ENCODE results near the gene CARNS1.

DNA sequence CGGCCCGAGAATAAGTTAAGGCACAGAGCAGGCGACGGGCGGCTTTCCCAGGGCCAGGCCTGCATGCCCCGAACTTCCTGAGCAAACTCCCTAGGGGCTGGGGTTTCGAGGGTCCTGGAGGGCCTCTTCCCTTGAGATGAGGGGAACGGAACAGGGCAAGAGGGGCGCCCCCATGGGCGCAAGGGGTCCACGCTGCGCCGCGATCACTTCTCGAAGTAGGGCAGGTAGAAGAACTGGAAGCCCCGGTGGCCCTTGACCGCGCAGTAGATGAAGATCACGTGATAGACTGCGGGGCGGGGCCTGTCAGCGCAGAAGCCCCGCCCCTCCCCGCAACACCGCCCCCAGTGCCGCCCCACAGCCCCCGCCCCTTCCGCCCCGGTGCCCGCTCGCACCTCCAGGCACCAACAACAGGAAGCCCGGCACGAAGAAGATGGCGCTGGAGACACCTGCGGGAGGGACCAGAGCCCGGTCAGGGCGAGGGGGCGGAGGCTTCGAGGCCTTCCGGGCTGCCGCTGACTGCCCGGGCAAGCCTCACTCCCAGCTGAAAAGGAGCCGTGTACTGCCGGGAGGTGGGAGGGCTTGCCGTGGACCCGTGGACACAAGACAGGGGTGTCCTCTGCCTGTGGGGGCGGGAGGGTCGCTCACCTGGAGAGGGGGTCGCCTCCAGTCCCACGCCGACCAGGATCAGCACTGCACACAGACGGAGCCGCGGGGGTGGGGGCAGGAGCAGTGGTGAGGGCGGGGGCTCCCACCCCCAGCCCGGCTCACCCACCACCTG is 49.1 kb downstream of the CARNS1 start:
- TF ChIP-seq, protein P1, sequence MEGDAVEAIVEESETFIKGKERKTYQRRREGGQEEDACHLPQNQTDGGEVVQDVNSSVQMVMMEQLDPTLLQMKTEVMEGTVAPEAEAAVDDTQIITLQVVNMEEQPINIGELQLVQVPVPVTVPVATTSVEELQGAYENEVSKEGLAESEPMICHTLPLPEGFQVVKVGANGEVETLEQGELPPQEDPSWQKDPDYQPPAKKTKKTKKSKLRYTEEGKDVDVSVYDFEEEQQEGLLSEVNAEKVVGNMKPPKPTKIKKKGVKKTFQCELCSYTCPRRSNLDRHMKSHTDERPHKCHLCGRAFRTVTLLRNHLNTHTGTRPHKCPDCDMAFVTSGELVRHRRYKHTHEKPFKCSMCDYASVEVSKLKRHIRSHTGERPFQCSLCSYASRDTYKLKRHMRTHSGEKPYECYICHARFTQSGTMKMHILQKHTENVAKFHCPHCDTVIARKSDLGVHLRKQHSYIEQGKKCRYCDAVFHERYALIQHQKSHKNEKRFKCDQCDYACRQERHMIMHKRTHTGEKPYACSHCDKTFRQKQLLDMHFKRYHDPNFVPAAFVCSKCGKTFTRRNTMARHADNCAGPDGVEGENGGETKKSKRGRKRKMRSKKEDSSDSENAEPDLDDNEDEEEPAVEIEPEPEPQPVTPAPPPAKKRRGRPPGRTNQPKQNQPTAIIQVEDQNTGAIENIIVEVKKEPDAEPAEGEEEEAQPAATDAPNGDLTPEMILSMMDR (IDR thresholded peaks at IDR 0.05) = no peak
- TF ChIP-seq POLR2A (IDR thresholded peaks at IDR 0.05) = peak in 1 of 2 donors; percentile 68
